Stimulated activated CD8-positive, alpha-beta memory T cell treated with anti-CD3 and anti-CD28 coated beads, Interleukin-4, amount 100 ng/mL, for 24 hours (primary cell): ENCODE results near the gene RAB3D.
"Not testable (repeated sequence)": the region's sequence is repeated elsewhere in the genome, so short reads cannot be mapped to it uniquely, and the experiment has no call there.

ENCODE experiments used
- DNase-seq: peaks from one replicate; pipeline ENCODE4 v3.0.0-alpha.2; 2020; ENCODE audit warnings: low read depth

RAB3D gene

DNA sequence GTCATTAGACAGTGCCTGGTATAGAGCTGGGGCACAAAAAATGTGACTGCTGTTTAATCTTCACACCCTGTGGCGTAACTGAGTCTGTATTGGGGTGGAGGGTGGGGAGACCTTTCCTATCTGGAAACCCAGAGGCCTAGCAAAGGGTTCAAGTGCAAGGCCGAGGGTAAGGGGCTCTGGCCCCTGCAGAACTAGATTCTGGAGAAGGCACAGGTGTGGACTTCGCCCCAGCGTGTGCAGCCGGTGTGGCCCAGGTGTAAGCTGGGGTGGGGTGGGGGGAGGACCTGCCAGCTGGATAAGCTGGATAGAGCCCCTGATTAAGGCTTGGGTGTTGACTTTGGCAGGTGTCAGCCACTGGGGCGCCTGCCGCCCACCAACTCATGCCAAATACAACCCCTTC is 1.3 kb downstream of the RAB3D start:
- no peak for DNase-seq

DNA sequence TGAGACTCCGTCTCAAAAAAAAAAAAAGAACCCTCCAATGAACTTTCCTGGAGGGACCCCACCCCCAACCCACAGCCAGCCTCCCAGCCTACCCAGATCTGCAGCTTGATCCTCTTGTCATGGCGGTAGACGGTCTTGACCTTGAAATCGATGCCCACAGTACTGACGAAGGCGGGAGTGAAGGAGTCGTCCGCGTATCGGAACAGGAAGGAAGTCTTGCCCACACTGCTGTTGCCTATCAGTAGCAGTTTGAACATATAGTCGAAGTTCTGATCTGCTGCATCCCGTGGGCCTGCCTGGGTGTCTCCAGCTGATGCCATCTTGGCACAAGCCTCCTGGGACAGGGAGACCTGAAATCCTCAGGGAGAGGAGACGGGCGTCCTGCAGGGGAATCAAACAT is 2.4 kb downstream of the RAB3D start:
- no peak for DNase-seq

GRCh38 chr19:11335449-11336146 is 3.9 kb downstream of the RAB3D start:
- no peak for DNase-seq

DNA sequence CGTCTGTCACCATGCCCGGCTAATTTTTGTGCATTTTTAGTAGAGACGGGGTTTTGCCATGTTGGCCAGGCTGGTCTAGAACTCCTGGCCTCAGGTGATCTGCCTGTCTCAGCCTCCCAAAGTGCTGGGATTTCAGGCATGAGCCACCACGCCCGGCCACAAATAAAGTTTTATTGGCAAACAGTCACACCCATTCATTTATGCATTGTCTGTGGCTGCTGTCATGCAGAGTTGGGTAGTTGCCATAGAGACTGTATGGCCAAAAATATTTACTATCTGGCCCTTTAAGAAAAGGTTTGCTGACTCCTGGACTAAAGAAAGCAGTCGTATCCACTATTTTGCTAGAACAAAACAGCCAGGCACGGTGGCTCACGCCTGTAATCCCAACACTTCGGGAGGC is 5.6 kb downstream of the RAB3D start:
- DNase-seq, result not testable (repeated sequence)

- no peak for DNase-seq
Measured at GRCh38 chr19:11332822-11333221, 6.6 kb downstream of the RAB3D start.

DNA sequence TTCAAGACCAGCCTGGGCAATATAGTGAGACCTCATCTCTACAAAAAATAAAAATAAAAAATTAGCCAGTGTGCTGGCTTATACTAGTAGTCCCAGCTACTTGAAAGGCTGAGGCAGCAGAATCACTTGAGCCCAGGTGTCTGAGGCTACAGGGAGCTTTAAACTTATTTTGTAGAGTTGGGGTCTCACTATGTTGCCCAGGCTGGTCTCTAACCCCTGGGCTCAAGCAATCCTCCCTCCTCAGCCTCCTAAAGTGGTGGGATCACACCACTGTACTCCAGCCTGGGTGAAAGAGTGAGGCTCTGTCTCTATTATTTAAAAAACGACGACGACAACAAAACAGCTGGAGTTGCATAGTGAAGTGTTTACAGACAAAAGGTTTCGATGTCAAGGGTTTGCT is 8.0 kb downstream of the RAB3D start:
- DNase-seq, result no peak

DNA sequence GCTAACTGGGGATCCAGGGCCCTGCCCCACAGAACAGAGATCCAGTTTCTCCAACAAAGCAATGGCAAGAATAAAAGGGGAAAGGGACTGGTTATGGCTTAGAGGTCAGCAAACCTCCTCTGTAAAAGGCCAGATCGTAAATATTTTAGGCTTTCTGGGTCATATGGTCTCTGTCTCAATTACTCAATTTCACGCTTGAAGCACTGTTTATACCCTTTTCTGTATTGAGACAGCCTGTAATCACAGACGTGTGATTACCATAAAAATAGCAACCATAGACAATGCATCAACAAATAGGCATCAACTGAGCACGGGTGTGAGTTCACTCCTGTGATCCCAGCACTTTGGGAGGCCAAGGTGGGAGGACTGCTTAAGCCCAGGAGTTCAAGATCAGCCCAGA is 9.3 kb downstream of the RAB3D start:
- no peak for DNase-seq

GRCh38 chr19:11325544-11325943 is 13.9 kb downstream of the RAB3D start:
- DNase-seq, result no peak

DNA sequence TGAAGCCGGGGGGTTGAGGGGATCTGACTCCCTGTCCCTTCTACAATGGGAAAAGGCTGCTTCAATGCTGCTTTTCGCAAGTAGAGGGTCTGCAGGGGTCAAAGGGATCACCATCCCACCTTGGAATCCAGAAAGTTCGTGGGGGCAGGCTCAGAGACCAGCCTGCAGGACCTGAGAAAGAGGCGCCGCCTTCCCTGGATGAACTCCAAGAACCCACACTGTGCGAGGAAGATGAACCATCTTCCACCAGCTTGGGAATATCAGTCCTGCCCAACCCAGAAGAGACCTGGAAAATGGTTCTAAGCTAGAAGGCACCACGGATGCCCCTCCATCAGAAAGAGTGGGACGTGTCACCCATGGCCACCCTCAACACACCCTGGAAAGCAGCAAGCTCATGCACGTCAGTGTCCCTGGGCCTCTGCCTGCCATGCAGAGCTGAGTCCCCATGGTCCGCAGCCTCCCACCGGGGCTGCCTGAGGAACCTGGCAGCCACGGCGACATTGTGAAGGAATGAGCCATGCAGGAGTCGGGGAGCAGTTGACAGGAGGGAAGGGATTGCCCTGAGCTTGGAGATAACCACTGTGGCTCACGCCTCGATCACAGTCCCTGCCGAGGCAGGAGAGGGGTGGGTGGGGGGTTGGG is 14.6 kb downstream of the RAB3D start:
- DNase-seq, result no peak

DNA sequence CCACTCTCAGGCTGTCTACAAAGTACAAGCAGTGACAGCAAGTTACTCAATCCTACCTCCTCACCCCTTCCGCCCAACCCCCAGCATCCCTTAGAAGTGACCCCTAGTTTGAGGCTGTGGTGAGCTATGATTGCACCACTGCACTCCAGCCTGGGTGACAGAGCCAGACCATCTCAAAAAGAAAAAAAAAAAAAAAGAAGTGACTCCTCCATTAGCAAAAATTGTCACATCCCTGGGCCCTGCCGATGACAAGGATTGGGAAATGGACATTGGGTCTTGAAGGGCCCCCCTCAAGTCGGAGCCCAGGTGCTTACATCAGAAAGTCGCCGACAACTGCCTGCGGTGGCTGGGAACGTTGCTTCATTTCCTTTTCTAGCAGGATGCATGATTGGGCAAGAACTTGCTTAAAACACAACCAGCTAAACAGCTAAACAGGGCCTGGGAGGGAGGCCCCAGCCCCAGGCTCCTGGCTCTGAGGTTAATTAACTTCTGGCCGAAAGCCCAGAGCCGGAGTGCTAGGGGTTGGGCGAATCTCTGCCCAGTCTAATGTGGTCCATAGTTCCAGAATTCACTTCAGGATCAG is 15.3 kb downstream of the RAB3D start:
- DNase-seq, result peak; percentile 15

DNA sequence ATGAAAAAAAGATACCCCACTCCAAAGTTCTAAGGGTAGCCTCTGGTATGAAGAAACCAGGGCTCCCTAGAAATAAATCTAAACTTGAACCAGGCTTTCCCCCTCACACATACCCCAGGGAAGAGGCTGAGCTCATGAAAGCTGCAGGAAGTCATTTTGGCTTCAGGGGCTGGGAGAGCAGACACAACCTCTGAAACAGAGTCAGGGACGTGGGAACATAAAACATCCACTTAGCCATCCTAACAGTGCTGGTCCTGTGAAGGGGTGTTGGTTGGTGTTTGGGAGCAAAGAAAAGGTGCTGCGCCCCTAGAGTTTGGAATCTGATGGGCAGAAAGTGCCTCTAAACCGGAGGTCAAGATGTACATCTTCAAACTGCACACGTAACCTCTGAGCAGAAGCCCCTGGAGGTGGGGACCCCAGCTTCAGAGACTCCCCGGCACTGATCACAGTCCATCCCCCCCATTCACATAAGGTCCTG is 15.8 kb downstream of the RAB3D start:
- no peak for DNase-seq

DNA sequence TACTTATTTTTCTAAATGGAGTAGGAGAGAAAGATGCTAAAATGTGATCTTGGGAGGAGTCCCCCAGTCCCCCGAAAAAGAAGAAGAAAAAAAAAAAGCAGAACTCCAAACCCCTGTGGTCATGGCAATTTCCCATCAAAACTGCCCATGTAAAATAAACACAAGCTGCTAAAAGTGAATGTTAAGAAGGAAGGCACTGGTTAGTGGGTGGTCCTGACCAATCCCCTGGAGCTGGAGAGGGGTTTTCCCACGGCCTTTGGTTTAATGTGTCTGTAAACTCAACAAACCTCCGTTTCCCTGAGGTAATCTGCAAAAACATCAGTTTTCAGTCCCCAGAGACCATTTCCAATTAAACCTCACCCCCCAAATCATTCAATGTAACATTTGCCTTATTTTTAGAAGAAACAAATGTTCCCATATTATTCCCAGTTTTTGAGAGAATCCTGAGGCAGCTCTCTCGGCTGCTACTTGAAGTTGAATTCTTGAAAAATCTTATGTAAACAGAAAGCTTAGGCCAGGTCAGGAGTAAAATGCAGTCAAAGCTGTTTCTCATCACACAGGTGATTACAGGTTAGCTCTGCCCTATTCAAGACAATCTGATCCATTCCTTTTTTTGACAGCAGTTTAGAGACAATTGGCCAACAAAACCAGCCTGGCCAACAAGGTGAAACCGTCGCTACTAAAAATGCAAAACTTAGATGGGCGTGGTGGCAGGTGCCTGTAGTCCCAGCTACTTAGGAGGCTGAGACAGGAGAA is 17.0 kb downstream of the RAB3D start:
- DNase-seq, result no peak

- no peak for DNase-seq
Measured at GRCh38 chr19:11321191-11322126, 18.0 kb downstream of the RAB3D start.

DNA sequence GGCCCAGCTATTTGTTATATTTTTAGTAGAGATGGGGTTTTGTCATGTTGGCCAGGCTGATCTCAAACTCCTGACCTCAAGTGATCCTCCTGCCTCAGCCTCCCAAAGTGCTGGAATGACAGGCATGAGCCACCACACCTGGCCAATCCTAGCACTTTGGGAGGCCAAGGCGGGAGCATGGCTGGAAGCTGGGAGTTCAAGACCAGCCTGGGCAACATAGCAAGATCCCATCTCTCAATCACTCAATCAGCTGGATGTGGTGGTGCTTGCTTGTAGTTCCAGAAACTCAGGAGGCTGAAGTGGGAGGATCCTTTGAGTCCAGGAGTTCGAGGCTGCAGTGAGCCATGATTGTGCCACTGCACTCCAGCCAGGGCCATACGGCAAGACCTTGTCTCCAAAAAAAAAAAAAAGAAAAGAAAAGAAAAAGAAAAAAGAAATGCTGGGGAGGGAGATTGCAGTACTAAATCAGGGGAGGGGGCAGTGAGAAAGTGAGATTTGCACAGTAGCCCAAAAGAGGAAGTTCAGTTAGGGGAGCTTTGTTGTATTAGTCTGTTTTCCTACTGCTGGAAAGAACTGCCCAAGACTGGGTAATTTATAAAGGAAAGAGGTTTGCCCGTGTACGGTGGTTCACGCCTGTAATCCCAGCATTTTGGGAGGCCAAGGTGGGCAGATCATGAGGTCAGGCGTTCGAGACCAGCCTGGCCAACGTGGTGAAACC is 19.0 kb downstream of the RAB3D start:
- DNase-seq, result not testable (repeated sequence)

DNA sequence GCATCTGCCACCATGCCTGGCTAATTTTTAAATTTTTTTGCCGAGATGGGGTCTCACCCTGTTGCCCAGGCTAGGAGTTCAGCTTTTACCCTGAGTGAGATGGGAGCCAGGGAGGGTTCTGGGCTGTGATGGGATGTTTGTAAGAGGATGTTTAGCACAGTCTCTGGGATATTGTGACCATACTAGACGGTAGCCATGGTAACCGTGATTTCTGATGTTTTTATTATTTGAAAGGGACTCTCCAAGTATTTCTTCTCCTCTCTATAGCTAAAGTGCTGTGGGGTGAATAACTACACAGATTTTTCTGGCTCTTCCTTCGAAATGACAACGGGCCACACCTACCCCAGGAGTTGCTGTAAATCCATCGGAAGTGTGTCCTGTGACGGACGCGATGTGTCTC is 33.1 kb downstream of the RAB3D start:
- DNase-seq, result no peak

DNA sequence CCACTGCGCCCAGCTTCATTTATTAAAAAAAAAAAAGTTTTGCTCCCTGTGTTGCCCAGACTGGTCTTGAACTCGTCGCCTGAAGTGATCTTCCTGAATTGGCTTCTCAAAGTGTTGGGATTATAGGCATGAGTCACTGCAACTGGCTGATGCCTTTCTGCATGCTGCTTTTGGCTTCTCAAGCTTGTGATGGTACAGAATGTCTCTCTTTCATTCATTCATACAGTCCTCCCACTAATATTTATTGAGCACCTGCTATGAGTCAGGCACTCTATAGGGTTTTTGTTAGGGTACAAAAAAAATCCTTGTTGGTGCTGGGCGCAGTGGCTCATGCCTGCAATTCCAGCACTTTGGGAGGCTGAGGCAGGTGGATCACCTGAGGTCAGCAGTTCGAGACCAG is 34.5 kb downstream of the RAB3D start:
- DNase-seq, result no peak

DNA sequence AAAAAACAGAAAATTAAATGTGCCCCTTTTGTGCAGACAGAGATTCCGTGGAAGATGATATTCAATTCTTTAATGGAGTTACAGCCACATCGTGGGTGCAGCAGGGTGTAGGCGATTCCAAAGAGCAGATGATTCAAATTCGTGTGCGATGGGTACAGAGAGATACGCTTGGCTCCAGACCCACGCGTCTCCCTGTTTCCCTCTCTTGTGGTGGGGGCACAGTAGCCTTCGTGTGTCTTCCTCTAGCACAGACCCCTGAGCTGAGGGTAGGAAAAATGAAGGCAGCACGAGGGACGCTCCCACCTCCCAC is 38.7 kb downstream of the RAB3D start:
- DNase-seq, result no peak

DNA sequence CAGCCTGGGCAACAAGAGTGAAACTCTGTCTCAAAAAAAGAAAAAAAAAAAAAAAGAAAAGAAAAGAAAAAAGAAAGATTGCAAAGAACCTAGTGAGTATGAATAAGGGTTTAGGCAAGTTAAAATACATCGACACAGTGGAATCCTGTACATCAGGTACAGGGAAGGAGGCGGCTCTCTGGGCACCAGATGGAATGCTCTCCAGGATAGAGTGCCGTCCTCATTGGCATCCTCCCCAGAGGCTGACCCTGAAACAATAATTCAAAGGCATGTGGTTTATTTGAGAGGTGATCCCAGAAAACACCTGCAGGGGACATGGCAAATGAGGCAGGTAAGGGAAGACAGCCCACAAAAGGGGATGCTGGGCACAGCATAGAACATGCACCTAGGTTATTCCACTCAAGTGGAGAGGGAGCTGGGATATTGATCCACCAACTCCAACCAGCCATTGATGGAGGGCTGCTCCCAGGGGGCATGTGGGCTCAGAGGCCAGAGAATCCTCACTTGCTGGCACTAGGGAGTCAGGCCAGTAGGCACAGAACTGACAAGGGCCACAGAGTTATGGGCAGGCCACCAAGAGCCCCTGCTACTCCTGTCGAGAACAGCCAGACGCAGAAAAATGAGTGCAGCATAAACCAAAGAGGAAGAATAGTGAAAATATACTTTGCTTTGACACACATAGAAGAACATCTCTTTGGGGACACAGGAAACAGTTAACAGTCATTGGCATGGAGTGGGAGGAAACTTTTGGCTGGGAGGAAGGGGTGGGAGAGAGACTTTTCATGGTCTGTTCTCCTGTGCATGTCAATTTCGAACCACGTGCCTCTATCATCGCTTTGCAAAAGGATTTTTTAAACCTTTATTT is 39.3 kb downstream of the RAB3D start:
- no peak for DNase-seq

DNA sequence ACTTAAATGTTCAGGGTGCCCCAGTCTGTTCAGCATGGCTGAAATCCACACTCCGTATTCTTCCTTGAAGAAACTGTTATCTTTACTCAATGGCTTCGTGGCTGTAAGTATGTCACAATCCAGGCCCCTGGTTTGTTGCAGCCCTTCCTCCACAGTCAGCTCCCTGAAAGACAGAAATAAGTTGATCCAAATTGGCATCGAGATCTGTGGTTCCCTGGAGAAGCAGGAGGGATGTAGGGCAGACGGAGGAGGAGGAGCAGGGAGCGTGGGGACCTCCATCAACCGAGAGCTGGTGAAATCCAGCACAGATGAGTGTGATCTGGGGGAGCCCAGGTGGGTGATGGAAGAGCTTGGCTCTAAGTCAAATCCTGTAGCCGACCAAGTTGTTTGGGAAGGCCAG is 43.2 kb downstream of the RAB3D start:
- no peak for DNase-seq

DNA sequence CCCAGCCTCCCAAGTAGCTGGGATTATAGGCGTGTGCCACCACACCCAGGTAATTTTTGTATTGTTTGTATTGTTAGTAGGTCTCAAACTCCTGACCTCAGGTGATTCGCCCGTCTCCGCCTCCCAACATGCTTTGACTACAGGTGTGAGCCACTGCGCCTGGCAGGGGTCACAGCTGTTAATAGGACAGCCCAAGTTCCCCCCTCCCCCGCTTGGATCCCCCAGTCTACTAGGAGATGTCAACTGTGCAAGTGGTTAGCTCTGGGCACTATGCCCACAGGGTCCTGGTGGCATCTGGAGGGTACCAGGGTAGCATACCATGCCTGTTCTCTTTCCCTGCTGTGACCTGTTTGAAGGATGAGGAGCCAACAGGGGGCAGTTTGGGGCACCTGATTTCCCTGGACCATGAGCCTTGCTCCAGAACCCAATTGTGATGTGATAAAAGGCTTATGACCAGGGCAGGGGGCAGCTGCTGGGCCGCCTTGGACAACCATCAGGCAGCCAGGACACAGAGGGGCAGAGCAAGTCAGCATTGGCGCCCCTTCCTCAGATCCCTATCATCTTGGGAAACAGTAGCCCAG is 43.7 kb downstream of the RAB3D start, which contains the start of gene TSPAN16:
Gene TSPAN16 (plus strand): TSS at position 496 of the 581 bp plus-strand sequence. CDS start 138 bp downstream, outside the sequence.
- no peak for DNase-seq
